Activated CD8-positive, alpha-beta T cell treated with anti-CD3 and anti-CD28 coated beads, Interleukin-2, amount 10 ng/mL, durations not matched to agents 7 days and 5 days (primary cell): ENCODE data around the gene ATP1A3. TPM values are rescaled to one million over a fixed set of nuclear protein-coding genes. Genes with fewer than 3 reads are reported as not detected.
"Not testable (repeated sequence)": the region's sequence is repeated elsewhere in the genome, so short reads cannot be mapped to it uniquely, and the experiment has no call there.

Experiments
- ATAC-seq: fragments of 150-1000 bp; cut with Tn5 transposase; one replicate; pipeline ENCODE4 v1.10.0; 2021; ENCODE audit warnings: moderate library complexity
- CTCF ChIA-PET: fragments of 350-600 bp; sonication (Branson Sonifier 250); formaldehyde crosslinking; loops from one replicate; lab custom pipeline; 2021; ENCODE audit warnings: antibody characterized with exemption; lab: Charles Lee
- POLR2A ChIA-PET: fragments of 350-600 bp; sonication (Branson Sonifier 250); formaldehyde crosslinking; loops from one replicate; lab custom pipeline; 2021; ENCODE audit warnings: antibody characterized with exemption; lab: Charles Lee
- DNase-seq: peaks from one replicate; pipeline ENCODE4 v3.0.0-alpha.2; 2020
- H3K27ac Mint-ChIP-seq: one replicate; pipeline ENCODE4 v1.8.0; 2021; ENCODE audit warnings: mild to moderate bottlenecking, mixed read lengths
- H3K27me3 Mint-ChIP-seq: one replicate; pipeline ENCODE4 v1.8.0; 2021; ENCODE audit warnings: low read depth, mixed read lengths
- H3K36me3 Mint-ChIP-seq: one replicate; pipeline ENCODE4 v1.8.0; 2021; ENCODE audit warnings: low read depth, mixed read lengths
- H3K4me1 Mint-ChIP-seq: one replicate; pipeline ENCODE4 v1.8.0; 2021; ENCODE audit warnings: low read depth, mixed read lengths
- H3K4me3 Mint-ChIP-seq: one replicate; pipeline ENCODE4 v1.8.0; 2021; ENCODE audit warnings: mild to moderate bottlenecking, mixed read lengths
- H3K9me3 Mint-ChIP-seq: one replicate; pipeline ENCODE4 v1.8.0; 2022; ENCODE audit warnings: mixed read lengths; ENCODE audit not compliant: insufficient read depth
- total RNA-seq, 2 experiments: library from RNA; stranded (reverse); gene quantifications; one replicate each; pipeline ENCODE4 v1.2.3, GENCODE V29; 2021

The ATP1A3 gene
- total RNA-seq, 2 experiments from 2014 or later: 2.3 to 3.3 TPM

DNA sequence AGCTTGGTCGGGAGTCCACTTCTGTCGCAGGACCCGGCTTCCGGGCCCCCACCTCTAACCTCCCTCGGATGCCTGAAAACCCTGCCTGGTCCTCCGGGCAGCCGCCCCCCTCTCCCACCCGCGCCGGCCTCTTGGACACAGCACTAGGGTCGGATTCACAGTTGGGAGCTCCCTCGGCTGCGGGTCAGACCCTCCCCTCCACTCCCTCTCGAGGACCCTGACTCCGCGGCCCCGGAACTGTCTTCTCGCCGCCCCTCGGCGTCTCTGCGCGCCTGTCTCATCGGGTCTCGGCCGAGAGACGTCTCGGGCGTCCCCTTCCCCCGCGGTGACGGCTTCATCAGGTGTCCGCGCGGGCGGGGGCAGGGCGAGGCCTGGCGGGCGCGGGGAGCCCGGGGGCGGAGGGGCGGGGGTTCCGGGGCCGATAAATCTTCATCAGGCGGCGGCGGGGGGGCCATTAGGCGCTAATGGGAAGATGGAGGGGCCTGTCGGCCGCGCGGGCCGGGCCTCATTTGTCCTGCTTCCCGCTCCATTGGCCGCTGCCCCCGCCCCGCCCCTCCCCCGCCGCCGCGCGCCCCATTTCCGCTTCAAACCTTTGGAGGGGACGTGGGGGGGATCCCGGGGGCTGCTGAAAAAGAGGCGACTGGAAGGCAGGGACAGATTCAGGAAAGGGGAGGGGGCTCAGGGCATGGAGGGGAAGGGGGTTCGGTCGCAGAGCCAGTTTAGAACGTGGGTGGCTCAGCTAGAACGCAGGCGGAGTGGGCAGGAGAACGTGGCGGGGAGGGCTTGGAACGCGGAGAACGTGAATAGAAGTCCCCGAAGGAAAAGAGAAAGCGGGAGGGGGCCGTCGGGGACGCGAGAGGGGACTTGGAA is 53.9 kb downstream of the ATP1A3 start:
- ATAC-seq (no peak), DNase-seq (no peak)
- no peak overlapping the region for H3K27ac Mint-ChIP-seq
- peaks cover 39% of the 10 kb centered on the region for H3K4me1 Mint-ChIP-seq
- ChIA-PET CTCF (interaction anchor here (1.0 kb wide), 1 partner anchor 67 kb away, joined by 3 read pairs; no protein-coding TSS in a partner anchor), POLR2A (no interaction called here)
- H3K9me3 Mint-ChIP-seq: no peaks in the 10 kb centered on the region
- H3K36me3 Mint-ChIP-seq: peaks cover 2% of the 10 kb centered on the region
- H3K4me3 Mint-ChIP-seq: peak overlapping the region; percentile 64
- H3K27me3 Mint-ChIP-seq: peaks cover 35% of the 10 kb centered on the region

DNA sequence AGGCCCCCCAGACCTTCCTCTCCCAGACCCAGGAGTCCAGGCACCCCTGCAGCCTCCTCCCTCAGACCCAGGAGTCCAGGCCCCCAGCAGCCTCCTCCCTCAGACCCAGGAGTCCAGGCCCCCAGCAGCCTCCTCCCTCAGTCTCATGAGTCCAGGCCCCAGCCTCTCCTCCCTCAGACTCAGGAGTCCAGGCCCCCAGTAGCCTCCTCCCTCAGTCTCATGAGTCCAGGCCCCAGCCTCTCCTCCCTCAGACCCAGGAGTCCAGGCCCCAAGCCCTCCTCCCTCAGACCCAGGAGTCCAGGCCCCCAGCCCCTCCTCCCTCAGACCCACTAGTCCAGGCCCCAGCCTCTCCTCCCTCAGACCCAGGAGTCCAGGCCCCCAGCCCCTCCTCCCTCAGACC is 54.8 kb downstream of the ATP1A3 start:
- ATAC-seq, H3K27ac Mint-ChIP-seq, H3K9me3 Mint-ChIP-seq, H3K4me3 Mint-ChIP-seq, POLR2A ChIA-PET, DNase-seq, CTCF ChIA-PET, H3K36me3 Mint-ChIP-seq: not testable (repeated sequence)
- peaks cover 37% of the 10 kb centered on the region for H3K4me1 Mint-ChIP-seq
- peaks cover 38% of the 10 kb centered on the region for H3K27me3 Mint-ChIP-seq

DNA sequence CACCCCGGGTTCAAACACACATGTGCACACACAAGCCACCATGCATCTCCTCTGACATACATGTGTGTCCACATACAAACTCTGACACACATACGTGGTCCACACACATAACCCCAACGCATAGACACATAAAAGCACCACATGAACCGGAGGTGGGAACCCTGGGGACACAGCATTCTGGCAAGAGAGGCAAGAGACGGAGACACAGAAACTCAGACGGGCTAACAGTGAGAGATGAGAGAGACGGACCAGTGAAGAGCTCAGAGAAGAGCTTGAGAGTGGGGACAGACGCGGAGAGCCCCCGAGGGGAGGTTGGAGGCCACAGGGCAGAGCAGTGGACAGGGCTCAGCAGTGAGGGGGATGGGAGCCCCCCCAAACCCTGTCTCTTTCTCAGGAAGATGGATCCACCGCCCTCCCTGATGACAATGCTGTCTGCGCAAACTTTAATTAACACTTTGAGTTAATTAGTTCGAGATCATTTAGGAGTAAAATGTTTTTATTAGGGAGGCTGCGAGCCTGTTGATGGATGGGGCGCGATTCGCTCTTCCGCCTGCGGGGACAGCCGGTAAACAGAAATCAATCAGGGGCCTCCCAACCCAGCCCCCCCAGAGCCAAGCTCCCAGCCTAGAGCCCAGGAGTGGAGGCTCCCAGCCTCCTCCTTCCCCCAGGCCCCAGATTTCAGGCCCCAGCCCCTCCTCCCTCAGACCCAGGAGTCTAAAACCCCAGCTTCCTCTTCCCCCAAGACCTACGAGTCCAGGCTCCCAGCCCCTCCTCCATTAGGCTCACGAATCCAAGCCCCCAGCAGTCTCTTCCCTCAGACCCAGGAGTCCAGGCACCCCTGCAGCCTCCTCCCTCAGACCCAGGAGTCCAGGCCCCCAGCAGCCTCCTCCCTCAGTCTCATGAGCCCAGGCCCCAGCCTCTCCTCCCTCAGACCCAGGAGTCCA is 56.2 kb downstream of the ATP1A3 start:
- Mint-ChIP-seq H3K9me3 (no peaks in the 10 kb centered on the region), H3K4me3 (no peak overlapping the region), H3K27ac (no peak overlapping the region), H3K27me3 (peaks cover 44% of the 10 kb centered on the region), H3K36me3 (peaks cover 2% of the 10 kb centered on the region), H3K4me1 (peaks cover 41% of the 10 kb centered on the region)
- ChIA-PET CTCF (interaction anchor here (0.9 to 1.8 kb wide), 8 partner anchors 8 to 65 kb away, joined by 3 to 15 read pairs (median 6); partner anchors contain the start of genes ERFL and RABAC1), POLR2A (interaction anchor here (0.5 to 1.5 kb wide), 4 partner anchors 13 to 43 kb away, joined by 3 to 9 read pairs (median 3); no protein-coding TSS in a partner anchor)
- no peak for ATAC-seq
- no peak for DNase-seq

DNA sequence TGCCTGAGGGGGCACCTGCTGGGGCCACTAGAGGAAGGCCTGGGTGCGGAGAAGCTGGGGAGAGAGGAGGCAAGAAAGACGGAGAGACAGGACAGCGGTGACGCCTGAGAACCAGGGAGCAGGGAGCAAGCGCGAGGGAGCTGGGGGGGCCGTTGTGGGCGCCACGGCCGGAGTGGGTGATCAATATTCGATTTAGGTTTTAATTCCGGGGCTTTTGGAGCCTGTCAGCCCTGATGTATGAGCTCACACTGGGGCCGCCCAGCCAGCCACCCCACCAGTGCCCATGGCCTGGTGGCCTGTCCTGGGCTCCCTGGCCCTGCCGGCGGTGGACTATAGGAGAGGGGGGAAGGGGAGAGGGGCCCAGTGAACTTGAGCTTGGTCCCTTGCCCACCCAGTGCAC is 57.1 kb downstream of the ATP1A3 start:
- no peak overlapping the region for H3K4me3 Mint-ChIP-seq
- DNase-seq: no peak
- H3K27ac Mint-ChIP-seq: no peak overlapping the region
- no peaks in the 10 kb centered on the region for H3K9me3 Mint-ChIP-seq
- H3K27me3 Mint-ChIP-seq: peaks cover 47% of the 10 kb centered on the region
- H3K4me1 Mint-ChIP-seq: peaks cover 41% of the 10 kb centered on the region
- no peak for ATAC-seq
- CTCF ChIA-PET: interaction anchor here (0.9 to 1.8 kb wide), 8 partner anchors 8 to 78 kb away, joined by 3 to 15 read pairs (median 5); partner anchors contain the start of genes ERFL and RABAC1
- H3K36me3 Mint-ChIP-seq: peaks cover 2% of the 10 kb centered on the region
- POLR2A ChIA-PET: interaction anchor here (0.7 to 1.5 kb wide), 4 partner anchors 14 to 72 kb away, joined by 3 to 9 read pairs (median 3); no protein-coding TSS in a partner anchor

DNA sequence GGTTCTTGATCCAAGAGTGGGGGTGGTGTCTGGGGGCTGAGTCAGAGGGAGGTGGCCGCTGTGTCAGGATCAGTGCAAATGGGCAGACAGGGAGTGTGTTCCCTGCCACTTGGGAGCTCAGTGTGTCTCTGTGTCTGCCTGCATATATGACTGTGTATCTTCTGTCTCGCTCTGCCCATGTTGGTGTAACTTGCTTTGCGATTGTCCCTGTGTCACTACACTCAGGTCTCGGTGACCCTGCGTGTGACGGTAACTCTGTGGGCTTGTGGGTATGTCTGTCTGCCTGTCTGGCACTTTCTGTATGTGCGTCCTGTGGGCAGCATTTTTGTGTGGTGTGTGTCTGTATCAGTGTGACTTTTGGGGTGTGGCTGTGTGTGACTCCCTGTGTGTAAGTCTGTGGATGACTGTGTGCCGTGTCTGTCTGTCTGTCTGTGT is 57.6 kb downstream of the ATP1A3 start:
- ChIA-PET POLR2A (interaction anchor here (0.5 to 1.5 kb wide), 4 partner anchors 14 to 71 kb away, joined by 3 to 9 read pairs (median 3); no protein-coding TSS in a partner anchor), CTCF (interaction anchor here (0.9 to 1.8 kb wide), 6 partner anchors 9 to 77 kb away, joined by 3 to 15 read pairs (median 7); partner anchors contain the start of gene RABAC1)
- Mint-ChIP-seq H3K4me3 (no peak overlapping the region), H3K27ac (no peak overlapping the region), H3K4me1 (peaks cover 40% of the 10 kb centered on the region), H3K36me3 (peaks cover under 1% of the 10 kb centered on the region), H3K9me3 (no peaks in the 10 kb centered on the region), H3K27me3 (peaks cover 45% of the 10 kb centered on the region)
- no peak for DNase-seq
- no peak for ATAC-seq

DNA sequence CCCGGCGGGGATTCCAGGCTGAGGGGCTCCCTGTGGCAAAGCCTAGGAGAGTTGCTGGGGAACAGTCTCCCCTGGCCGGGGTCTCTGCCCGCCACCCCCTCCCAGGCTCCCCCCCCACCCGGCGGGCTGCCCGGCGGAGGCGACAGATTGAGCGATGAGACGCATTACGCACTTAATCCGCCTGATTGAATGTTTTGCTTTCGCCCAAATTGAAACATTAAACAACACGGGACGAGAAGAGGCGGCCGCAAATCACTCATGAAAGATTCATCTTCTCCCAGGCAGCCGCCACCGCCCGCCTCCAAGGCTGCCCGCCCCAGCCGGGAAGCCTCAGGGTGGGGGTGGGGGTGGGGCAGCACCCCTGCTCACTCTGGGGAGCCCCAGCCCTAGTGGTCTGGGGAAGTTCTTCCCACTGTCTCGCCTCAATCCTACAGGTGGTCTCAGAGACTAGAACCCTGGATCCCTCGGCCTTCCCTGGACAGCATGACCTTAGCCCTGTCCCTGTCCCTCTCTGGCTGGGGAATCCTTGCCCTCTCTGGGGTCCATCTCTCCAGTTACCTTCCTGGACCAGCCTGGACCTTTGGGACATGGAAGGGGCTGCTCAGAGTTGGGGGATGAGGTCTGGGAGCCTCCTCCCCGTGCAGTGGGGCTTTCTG is 58.1 kb downstream of the ATP1A3 start:
- POLR2A ChIA-PET: interaction anchor here (0.5 to 1.2 kb wide), 2 partner anchors 14 to 41 kb away, joined by 3 read pairs; no protein-coding TSS in a partner anchor
- Mint-ChIP-seq H3K27me3 (peaks cover 44% of the 10 kb centered on the region), H3K27ac (no peak overlapping the region), H3K4me1 (peaks cover 39% of the 10 kb centered on the region), H3K9me3 (no peaks in the 10 kb centered on the region), H3K4me3 (no peak overlapping the region), H3K36me3 (no peaks in the 10 kb centered on the region)
- no peak for DNase-seq
- ATAC-seq: no peak
- CTCF ChIA-PET: interaction anchor here (1.8 kb wide), 1 partner anchor 48 kb away, joined by 7 read pairs; no protein-coding TSS in a partner anchor

DNA sequence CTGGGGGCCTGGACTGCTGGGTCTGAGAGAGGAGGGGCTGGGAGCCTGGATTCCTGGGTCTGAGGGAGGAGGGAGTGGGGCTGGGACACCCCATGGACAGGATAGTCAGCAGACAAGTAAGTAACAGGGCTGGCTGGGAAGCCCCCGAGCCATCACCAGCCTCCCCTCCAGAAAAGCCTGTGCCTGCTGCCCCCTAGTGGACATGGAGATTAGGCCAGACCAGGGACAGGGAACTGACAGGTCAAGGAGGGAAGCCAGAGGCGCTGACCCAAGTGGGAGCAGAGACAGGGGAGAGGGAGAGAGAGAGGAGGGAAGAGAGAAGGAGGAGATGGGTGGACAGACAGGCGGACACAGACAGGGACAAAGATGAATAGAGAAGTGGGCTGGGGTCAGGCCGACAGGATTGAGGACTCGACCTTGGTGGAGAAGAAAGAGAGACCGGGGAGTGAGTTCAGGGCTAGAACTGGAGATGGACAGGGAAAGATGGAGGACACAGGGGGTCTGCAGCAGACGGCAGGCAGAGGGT is 59.1 kb downstream of the ATP1A3 start:
- H3K4me3 Mint-ChIP-seq: no peak overlapping the region
- H3K27me3 Mint-ChIP-seq: peaks cover 48% of the 10 kb centered on the region
- ChIA-PET POLR2A (interaction anchor here (0.8 kb wide), 1 partner anchor 77 kb away, joined by 3 read pairs; no protein-coding TSS in a partner anchor), CTCF (interaction anchor here (1.0 to 1.3 kb wide), 7 partner anchors 8 to 76 kb away, joined by 3 to 11 read pairs (median 4); no protein-coding TSS in a partner anchor)
- ATAC-seq (peak; percentile 75), DNase-seq (peak; percentile 85)
- H3K9me3 Mint-ChIP-seq: no peaks in the 10 kb centered on the region
- H3K4me1 Mint-ChIP-seq: peaks cover 41% of the 10 kb centered on the region
- no peak overlapping the region for H3K27ac Mint-ChIP-seq
- H3K36me3 Mint-ChIP-seq: no peaks in the 10 kb centered on the region

DNA sequence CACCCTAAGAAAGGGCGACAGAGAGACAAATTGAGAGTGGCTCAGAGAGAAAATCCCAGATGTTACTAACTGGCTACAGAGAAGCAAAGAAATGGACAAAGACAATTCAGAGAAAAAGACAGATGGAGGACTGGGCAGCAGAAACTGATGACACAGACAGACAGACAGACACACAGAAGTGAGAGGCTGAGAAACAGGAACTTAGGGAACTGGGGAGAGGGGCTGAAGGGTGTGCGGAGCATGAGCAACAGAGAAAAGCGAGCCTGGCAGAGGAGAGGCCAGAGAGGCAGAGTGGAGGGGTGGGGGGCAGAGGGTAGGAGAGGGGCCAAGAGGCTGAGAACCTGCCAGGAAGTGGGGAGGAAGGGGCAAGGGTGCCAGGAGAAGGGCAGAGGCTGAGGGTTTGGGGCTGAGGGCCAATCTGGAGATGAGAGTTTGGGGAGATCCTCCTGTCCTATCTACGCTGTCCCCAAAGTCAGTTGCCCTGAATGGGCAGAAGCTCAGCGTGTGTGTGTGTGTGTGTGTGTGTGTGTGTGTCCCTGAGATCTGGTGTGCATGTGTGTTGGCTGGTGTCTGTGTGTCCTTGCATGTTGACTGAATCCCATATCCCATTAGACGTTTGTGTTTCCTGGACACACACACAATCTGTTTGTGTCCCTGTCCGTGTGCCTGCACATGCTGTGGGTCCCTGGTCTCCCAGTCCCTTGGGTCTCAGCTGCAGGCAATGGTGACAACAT is 60.2 kb downstream of the ATP1A3 start:
- ChIA-PET CTCF (interaction anchor here (0.8 to 1.3 kb wide), 9 partner anchors 9 to 75 kb away, joined by 3 to 11 read pairs (median 4); no protein-coding TSS in a partner anchor), POLR2A (interaction anchor here (0.7 to 0.8 kb wide), 2 partner anchors 24 to 76 kb away, joined by 3 read pairs; no protein-coding TSS in a partner anchor)
- Mint-ChIP-seq H3K36me3 (no peaks in the 10 kb centered on the region), H3K4me1 (peaks cover 47% of the 10 kb centered on the region), H3K27me3 (peaks cover 52% of the 10 kb centered on the region), H3K9me3 (no peaks in the 10 kb centered on the region), H3K4me3 (no peak overlapping the region), H3K27ac (no peak overlapping the region)
- DNase-seq (no peak), ATAC-seq (no peak)

DNA sequence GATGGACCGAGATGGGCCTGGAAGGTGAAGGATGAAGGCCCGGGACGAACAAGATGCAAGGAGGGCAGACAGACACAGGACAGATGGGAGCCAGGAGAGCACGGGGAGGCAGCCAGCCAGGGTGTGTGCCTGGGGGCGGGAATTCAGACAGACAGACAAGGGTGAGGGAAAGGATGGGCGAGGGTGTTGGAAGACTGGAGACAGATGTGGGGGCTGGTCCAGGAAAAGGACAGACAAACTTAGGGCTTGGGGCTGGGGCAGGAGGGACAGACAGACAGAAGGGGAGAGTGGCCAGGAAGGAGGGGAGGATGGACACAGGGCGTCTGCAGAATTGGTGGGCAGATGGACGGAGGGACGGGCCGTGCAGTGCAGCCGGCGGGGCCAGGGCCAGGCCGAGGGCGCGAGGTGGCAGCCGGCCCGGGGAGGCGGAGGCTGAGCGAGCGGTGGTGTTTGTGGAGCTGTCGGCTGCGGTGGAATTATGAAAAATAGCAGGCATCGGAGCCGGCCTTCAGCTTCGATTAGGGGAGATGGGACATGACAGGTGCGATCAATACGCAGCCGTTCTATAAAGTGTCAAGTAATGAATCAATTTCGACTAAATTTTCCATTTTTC is 61.2 kb downstream of the ATP1A3 start:
- Mint-ChIP-seq H3K27me3 (peaks cover 54% of the 10 kb centered on the region), H3K36me3 (no peaks in the 10 kb centered on the region), H3K4me1 (peaks cover 46% of the 10 kb centered on the region), H3K27ac (no peak overlapping the region), H3K9me3 (no peaks in the 10 kb centered on the region), H3K4me3 (no peak overlapping the region)
- DNase-seq (no peak), ATAC-seq (no peak)
- POLR2A ChIA-PET: no interaction called here
- CTCF ChIA-PET: no interaction called here
